GM19372 (cell line): ENCODE measurements around the gene ZNF263.
"Not testable (repeated sequence)": the region's sequence is repeated elsewhere in the genome, so short reads cannot be mapped to it uniquely, and the experiment has no call there.

Source experiments
- ATAC-seq: cut with Tn5 transposase; IDR thresholded peaks from one replicate; pipeline ENCODE4 v1.9.1; 2021; ENCODE audit warnings: mild to moderate bottlenecking, low read depth, moderate library complexity; ENCODE audit not compliant: unreplicated experiment

ZNF263 gene

DNA sequence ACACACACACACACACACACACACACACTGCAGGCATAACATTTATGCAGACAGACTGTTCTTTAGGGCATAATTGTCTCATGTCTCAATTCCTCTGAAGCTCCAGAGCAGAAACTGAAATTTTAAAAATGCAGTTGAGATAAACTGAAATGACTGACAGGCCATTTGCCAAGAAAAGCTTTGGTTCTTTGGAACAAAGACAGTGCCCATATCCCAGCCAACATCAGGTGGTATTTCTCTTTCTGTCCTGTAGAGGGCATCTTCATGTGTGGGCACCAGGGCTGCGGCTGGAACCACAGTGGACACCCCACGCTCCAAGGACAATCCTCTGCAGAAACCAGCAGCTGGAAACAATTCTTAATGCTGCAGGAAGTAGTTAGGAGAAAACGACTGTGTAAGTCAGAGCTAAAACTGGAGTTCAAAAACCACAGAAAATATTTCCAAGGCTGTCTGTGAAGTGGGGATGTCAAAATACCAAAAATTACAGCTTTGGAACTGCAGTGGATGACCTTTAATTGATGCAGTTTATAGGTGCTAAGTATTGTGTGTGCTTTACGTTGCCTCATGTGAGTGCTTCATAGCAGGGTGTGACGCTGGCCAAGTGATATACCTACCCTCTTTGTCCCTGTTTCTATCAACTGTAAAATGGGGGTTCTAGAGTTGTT, 16.3 kb upstream of the ZNF263 start:
- ATAC-seq = no peak

DNA sequence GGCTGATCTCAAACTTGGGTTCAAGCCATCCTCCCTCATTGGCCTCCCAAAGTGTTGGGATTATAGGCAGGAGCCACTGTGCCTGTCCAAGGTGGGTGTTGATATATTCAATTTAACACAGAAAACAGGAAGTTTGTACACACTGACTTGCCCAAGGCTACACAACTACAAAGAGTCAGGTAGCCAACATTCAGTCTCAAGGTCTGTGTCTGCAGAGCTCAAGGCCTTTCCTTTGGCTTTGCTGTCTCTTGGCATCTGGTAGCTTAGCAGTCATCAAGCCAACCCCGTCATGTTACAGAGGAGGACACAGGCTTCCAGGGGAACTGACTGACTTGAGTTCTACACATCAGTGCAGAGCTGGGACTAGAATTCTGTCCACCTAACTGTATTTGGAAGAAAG, 15.0 kb upstream of the ZNF263 start:
- no peak for ATAC-seq

DNA sequence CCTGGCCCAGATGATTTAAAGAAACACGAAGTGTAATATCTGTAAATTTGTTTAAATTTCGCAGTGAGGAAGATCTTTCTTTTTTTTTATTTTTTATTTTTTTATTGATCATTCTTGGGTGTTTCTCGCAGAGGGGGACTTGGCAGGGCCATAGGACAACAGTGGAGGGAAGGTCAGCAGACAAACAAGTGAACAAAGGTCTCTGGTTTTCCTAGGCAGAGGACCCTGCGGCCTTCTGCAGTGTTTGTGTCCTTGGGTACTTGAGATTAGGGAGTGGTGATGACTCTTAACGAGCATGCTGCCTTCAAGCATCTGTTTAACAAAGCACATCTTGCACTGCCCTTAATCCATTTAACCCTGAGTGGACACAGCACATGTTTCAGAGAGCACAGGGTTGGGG, 12.6 kb upstream of the ZNF263 start:
- not testable (repeated sequence) for ATAC-seq

DNA sequence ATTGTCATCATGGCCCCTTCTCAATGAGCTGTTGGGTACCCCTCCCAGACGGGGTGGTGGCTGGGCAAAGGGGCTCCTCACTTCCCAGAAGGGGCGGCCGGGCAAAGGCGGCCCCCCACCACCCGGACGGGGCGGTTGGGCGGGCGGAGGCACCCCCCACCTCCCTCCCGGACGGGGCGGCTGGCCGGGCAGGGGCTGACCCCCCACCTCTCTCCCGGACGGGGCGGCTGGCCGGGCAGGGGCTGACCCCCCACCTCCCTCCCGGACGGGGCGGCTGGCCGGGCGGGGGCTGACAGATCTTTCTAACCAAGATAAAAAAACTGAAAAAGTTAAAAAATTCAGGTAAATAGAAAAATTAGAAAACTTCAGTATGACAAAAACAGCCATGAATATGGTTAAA, 12.0 kb upstream of the ZNF263 start:
- not testable (repeated sequence) for ATAC-seq

DNA sequence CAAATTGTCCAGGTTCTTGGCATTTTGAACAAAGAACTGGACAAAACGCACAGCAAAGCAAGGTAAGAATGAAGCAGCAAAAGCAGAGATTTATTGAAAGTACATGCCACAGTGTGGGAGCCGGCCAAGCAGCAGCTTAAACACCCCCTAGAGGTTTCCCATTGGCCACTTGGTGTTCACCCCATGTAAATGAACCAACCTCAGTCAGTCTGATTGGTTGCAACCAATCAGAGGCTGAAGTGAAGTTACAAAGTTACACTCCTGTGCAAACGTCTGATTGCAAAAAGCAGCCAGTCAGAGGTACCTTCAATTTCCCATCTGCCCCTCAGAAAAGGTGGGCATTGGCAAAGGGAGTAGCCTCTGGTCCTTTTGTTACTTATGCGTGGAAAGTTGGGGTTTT, 8.8 kb upstream of the ZNF263 start:
- ATAC-seq = no peak

DNA sequence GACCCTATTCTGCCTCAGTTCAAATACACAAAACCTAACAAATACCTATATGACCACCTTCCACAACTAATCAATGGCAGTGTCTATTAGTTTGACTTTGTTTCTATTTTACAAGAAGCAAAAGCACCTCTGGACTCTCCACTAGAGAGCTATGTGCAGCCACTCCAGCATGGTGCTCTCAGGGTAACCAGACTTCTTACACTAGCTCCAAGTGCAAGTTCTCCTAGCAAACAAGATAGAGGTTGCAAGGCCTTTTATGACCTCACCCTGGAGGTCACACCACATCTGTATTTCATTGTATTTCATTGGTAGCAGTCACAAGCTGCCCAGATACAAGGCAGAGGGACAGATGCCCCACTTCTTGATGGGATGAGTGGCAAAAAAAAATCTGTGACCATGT, 8.3 kb upstream of the ZNF263 start:
- no peak for ATAC-seq

DNA sequence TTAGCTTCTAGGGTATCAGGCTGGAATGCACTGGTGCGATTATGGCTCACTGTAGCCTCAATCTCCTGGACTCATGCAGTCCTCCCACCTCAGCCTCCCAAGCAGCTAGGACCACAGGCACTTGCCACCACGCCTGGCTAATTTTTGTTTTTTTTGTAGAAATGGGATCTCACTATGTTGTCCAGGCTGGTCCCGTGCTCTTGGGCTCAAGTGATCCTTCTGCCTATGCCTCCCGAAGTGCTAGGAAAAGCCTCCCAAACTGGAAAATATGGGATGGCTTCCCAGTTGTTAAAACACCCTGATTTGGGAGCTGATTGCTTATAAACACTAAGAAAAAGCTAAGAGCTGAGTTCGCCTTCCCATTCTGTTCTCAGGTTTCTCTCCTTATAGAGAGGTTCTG, 6.6 kb upstream of the ZNF263 start:
- ATAC-seq = no peak

DNA sequence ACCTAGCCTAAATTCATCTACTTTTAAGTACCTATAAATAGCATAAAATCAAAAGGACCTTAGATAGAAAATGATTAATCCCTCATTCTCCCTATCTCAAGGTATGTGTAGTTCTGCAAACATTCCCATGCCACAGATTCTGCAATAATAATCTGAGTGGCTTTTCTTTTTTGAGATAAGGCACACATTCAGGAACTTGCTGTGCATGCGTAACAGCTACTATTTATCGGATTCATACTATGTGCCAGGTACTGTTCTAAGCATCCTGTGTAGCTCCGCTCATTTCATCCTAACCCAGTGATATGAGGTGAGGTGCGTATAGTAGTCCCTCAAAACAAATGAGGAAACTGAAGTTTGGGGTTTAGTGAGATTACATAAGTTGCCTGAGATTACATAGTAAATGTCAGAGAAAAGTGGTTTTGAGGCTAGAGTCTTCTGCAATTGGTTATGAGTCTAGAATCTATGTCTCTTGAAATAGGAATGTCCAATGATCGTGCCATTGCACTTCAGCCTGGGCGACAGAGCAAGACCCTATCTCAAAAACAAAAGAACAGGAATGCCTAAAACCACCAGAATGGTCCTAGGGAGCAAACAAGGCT, 2.0 kb upstream of the ZNF263 start:
- no peak for ATAC-seq

DNA sequence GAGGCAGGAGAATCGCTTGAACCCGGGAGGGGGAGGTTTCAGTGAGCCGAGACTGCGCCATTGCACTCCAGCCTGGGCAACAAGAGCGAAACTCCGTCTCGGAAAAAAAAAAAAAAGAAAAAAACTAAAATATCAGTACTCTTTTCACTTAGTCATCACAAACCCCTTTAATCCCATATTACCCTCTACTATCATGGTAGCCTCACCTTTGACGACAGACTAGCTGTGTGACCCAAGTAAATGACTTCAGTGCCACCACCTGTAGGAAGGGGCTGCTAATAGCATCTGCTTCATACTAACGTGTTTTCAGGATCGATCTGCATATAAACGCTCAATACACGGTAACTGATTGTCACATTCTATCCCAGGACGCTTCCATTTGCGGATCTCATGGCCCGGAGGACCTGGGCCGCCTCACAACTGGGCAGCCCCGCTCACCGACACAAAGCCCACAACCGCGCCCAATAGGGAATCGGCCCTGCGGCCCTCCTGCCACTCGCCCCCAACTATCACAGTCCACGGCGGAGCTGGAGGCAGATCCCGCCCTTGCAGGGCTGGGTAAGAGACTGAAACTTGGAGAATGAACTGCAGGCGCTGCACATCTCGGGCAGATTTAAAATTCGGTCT, 1.1 kb upstream of the ZNF263 start:
- peak; percentile 17 for ATAC-seq

DNA sequence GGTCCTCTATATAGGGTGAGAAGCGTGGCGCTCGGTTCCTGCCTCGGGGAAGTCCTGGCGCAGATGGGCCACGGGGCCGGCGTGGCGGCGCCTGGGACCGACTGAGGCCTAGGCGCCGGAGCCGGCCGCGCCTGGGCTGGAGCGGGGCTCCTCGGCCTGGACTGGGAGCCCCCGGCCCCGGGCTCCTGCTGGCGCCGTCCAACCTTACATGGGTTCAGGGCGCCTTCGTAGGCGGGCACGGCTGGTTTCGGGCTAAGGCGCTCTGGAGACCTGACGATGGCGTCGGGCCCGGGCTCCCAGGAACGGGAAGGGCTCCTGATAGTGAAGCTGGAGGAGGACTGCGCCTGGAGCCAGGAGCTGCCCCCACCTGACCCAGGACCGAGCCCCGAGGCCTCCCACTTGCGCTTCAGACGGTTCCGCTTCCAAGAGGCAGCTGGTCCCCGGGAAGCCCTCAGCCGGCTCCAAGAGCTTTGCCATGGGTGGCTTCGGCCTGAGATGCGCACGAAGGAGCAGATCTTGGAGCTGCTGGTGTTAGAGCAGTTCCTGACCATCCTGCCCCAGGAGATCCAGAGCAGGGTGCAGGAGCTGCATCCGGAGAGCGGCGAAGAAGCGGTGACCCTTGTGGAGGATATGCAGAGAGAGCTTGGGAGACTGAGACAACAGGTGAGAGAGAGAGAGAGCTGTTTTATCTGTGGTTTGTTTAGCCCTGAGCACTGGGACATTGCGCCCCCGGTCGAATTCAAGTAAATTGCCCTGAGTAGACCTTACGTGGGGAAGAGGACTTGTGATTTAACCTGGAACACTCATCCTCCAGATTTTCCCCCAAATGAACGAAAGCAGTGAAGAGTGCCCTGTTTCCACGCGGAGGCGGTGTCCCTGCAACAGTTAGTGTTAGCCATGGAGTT, 504 bp downstream of the ZNF263 start:
- ATAC-seq = no peak

DNA sequence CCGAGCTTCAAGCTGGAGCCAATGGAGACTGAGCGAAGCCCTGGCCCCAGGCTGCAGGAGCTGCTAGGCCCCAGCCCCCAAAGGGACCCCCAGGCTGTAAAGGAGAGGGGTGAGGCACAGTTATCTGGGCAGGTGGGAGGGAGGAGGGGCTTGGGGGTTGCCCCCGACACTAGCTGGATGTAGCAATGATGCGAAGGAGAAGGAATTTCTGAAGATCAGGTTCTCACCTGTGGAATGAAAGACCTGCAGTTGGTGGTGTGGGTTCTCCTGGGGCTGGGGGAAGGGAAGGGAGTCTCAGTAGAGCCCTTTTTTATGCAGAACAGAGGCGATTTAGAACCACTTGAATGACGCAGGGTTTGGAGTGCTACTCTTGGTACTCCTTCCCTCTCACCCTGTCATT, 1.8 kb downstream of the ZNF263 start:
- ATAC-seq = no peak

DNA sequence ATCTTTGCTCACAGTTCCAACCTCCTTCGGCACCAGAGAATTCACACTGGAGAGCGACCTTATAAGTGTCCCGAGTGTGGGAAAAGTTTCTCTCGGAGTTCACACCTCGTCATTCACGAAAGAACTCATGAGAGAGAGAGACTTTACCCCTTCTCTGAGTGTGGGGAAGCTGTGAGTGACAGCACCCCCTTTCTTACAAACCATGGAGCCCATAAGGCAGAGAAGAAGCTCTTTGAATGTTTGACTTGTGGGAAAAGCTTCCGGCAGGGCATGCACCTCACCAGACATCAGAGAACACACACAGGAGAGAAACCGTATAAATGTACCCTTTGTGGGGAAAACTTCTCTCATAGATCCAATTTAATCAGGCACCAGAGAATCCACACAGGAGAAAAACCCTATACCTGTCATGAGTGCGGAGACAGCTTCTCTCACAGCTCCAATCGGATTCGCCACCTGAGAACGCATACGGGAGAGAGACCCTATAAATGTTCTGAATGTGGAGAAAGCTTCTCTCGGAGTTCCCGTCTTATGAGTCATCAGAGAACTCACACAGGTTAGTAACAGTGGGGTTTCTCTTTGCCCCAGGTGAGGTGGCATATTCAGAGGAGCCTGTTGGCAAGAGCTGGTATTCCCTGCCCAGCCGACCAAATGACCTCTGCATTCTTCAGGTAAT, 6.8 kb downstream of the ZNF263 start:
- ATAC-seq = no peak

DNA sequence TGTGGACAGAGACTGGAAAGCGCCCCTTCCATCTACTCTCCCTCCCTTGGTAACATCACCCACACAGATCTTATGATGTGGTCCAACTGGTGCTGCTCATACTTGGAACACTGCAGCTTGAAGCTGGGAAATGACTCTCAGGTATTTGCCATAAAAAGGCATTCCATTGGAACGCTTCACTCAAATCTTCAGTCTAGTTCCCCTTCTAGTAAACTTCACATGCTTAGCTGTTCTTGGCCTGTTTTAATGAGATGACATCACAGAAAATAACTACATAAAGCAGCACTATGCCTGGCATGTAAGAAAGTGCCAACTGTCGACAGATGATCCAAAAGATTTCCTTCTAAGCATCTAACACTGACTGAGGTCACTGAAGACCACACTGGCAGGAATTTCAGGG, 9.3 kb downstream of the ZNF263 start:
- no peak for ATAC-seq

DNA sequence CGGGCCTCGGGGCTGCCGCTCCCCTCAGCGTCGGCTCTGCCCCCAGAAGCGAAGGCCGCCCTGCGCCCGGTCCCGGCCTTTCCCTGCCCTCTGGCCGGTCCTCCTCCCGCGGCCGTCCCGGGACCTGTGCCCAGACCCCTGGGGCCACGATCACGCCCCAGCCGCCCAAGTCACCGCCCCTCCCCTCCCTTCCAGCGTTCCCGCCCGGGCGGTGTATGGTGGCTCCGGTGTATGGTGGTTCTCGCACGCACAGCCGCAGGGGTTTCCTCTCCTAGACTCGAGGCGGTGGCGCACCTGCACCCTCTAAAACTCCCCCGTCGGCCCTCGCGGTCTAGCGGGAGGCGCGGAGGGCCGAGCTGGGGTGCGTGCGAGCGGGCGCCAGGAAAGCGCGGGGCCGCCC, 11.9 kb downstream of the ZNF263 start:
- no peak for ATAC-seq

DNA sequence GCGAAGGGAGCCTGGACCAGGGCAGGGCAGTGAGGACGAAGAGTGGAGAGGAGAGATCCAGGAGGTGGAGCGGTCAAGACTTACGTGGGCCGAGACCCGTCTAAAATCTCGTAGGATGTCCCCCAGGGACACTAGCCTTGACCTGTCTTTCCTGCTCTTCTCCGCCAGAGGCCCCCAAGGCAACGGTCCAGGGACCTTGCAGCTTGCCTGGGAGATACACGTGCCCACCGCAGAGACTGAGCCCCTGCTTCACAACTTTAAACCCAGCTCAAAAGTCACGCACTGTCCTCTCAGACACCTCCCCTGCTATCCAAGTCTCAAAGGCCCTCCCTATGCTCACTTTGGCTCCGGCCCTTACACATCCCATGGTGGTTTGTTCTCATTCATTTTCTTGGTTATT, 12.5 kb downstream of the ZNF263 start:
- no peak for ATAC-seq

DNA sequence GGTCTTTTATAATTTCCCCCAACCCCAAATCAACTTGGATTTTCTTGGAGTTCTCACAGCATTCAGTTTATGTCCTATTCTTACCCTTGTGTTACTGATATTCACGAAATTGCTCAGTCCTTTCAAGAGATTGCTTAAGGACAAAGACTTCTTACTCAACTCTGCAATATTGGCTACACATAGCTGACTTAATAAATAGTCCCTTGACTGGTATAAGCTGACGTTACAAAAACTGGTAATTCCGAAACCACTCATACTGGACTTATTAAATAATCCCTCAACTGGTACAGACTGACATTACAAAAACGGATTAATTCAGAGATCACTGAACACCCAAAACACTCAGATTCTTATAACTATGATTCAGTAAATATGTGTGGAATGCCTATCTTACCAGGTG, 21.1 kb downstream of the ZNF263 start:
- no peak for ATAC-seq

DNA sequence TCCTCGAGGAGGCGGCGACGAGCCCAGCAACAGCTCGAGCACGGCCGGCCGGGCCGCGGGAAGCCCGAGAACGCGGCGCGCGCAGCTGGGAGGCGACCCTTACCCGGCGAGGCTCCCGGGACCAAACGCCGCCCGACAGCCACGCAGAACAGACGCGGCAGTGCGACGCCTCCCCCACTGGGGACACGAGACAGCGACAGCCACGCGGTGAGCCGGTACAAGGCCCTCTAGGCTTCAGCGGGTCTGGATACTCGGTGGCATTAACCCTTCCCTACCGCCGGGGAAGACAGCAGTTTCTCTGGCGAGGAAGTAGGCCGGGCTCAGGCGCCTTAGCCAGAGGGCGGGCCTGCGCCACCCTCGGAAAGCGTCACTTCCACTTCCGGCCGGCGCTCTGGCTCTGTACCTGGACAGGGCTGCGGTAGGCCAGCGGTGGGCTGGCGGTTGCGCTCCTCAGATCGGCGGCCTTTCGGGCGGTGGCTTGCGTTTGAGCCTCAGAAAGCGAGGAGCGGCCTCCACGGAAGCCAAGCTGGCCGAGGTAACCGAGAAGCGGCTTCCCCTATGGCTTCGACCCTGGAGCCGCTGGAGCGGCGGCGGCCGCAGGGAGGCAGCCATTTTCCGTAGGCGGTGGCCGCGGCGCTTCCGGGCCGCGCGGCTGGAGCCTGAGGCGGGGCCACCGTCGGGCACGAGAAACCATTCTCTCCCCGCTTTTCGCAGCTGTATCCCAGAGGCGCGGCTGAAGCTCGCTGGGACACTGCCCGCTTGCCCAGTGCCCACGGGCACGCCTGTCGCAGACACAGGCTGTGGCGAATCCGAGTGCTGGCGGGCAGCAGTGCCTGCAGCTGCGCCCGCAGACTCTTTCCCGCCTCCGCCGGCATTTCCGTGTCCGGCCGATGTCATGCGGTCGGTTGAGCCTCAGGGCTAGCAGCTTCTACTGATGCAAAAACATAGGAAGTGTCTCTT, 22.1 kb downstream of the ZNF263 start, which contains the start of the genes TIGD7 and ZNF75A:
Gene TIGD7 (minus strand): TSS at position 322 of the 960 bp plus-strand sequence. CDS start 4,816 bp downstream, outside the sequence.
Gene ZNF75A (plus strand): TSS at position 389 of the 960 bp plus-strand sequence. CDS start 2,932 bp downstream, outside the sequence.
- peak; percentile 91 for ATAC-seq

DNA sequence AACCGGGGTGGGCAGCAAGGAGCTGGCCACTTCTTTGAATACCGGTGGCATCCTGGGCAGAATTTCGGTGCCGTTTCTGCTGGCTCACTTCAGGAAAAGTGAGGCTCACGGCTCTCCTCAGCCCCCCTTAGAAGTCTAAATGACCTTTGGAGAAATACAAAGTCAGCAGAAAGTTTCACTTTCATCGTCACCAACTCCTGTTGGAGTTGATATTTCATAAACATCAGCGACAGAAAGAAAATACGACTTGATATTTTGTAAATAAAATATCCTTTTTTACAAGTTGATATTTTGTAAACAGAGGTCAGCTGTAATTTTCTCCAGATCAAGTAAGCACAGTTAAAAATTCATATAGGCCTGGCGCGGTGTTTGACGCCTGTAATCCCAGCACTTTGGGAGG, 22.8 kb downstream of the ZNF263 start:
- no peak for ATAC-seq

DNA sequence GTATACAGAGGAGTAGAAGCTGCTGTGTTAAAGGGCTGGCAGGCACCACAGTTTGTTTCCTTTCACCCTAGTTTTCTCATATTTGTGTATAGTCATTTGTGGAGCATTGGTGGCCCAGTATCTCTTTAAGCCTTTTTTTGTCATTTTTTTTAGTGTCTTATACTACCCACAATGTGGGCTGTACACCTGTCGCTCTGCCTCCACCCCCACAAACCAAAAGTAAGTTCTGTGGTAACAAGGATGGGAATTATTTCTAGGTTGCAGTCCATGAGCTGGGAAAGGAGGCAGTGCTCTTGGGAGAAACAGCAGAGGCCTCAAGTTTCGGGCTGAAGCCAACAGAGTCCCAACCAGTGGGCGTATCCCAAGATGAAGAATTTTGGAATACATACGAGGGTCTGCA, 28.2 kb downstream of the ZNF263 start:
- ATAC-seq = no peak
